ENCODE data around the gene EFCAB6. TPM values are rescaled to one million over a fixed set of nuclear protein-coding genes. Genes with fewer than 3 reads are reported as not detected.

The EFCAB6 gene
- total RNA-seq, 2 donors from 2014 or later = 3.3 to 10.5 TPM

DNA sequence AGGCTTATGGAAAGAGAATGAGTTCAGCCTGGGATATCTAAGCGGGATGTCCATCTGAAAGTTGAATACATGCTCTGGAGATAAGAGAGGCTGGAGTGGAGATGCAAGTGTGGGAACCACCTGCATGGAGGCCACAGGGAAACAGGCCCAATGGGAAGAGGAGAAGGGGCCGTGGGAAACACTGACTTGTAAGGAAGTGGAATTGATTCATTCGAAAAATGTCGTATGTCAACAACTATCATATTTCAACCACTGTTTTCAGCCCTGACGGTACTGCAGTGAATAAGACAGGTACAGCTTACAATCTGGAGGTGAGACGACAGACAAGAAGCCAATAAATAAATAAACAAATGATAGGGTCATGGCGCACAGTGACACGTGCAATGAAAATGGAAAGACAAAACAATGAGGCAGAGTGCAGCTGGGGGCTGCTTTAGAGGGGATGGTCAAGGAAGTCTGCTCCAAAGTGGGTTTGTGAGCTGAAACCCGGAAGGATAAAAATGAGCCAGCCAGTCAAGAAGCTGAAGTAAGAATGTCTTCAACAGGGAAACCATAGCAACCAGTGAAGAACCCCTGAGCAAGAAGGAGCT is 35.9 kb downstream of the EFCAB6 start:
- intact Hi-C loops (cut with DNase I) = no loop called here
- TF ChIP-seq POLR2AphosphoS5 (IDR thresholded peaks at IDR 0.05) = no peak
- TF ChIP-seq, protein P1, sequence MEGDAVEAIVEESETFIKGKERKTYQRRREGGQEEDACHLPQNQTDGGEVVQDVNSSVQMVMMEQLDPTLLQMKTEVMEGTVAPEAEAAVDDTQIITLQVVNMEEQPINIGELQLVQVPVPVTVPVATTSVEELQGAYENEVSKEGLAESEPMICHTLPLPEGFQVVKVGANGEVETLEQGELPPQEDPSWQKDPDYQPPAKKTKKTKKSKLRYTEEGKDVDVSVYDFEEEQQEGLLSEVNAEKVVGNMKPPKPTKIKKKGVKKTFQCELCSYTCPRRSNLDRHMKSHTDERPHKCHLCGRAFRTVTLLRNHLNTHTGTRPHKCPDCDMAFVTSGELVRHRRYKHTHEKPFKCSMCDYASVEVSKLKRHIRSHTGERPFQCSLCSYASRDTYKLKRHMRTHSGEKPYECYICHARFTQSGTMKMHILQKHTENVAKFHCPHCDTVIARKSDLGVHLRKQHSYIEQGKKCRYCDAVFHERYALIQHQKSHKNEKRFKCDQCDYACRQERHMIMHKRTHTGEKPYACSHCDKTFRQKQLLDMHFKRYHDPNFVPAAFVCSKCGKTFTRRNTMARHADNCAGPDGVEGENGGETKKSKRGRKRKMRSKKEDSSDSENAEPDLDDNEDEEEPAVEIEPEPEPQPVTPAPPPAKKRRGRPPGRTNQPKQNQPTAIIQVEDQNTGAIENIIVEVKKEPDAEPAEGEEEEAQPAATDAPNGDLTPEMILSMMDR (IDR thresholded peaks at IDR 0.05) = no peak
- no peak for TF ChIP-seq POLR2A (IDR thresholded peaks at IDR 0.05)
- H3K27ac ChIP-seq = no peak overlapping the region
- 74% methylated on average over 9 of the region's 9 CpGs for WGBS
- no peaks in the 10 kb centered on the region for H3K36me3 ChIP-seq
- H3K4me3 ChIP-seq = no peak overlapping the region
- no peaks in the 10 kb centered on the region for H3K4me1 ChIP-seq (replicated peaks)
- DNase-seq (ENCODE audit: low spot score) = no peak
- no peaks in the 10 kb centered on the region for H3K9me3 ChIP-seq
- H3K27me3 ChIP-seq (replicated peaks; ENCODE audit: insufficient read depth) = no peaks in the 10 kb centered on the region

DNA sequence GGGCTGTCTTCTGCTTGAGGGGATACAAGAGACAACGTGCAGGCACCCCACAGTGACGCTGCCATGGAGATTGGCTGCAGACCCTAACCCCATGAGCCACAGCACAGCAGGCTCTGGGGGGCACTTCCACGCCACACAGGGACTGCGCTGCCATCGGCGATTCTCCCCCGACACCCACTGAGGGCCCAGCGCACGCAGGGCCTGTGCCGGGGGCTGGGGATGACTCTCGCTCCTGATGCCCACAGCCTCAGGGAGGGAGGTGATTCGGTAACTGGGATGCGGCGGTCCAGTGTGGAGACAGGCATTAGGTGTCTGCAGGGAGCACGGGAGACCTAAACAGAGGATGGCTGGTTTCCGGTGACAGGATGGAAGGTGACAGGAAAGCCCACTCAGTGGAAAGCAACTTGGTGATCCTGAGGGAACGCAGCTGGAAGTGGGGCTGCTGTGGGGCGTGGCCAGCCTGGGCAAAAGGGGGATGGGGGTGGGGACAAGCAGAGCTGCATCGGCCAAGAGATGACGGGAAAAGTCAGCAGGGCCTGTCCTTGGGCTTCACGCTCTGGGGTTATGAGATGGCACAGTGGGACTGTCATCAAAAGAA is 37.7 kb downstream of the EFCAB6 start:
- Histone ChIP-seq H3K27me3 (replicated peaks; ENCODE audit: insufficient read depth) (no peaks in the 10 kb centered on the region), H3K4me3 (no peak overlapping the region), H3K9me3 (no peaks in the 10 kb centered on the region), H3K4me1 (replicated peaks) (no peaks in the 10 kb centered on the region), H3K36me3 (no peaks in the 10 kb centered on the region), H3K27ac (no peak overlapping the region)
- 93% methylated on average over 21 of the region's 21 CpGs for WGBS
- DNase-seq (ENCODE audit: low spot score) = no peak
- intact Hi-C loops (cut with DNase I) = no loop called here
- TF ChIP-seq POLR2A (IDR thresholded peaks at IDR 0.05) = no peak
- TF ChIP-seq POLR2AphosphoS5 (IDR thresholded peaks at IDR 0.05) = no peak
- TF ChIP-seq, protein P1 (IDR thresholded peaks at IDR 0.05) = no peak

DNA sequence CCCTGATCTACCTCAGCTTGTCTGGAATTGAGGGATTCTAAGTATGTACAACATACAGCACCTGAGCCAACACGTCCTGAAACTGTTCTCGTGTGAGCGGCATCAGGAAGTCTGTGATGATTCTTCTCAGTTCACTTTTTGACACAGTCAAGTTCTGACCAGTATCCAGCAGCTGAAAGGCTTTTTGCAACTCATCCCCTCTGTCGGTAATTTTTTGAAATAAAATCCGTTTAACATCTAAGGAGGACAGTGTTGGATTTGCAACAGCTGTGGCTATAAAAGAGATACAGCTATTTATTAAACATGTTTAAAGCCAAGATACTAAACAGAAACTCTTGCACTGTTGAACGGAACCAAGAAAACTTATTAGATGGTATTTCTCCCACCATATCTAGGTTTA is 39.3 kb downstream of the EFCAB6 start:
- H3K4me1 ChIP-seq (replicated peaks) = no peaks in the 10 kb centered on the region
- WGBS = 42% methylated on average over 6 of the region's 6 CpGs
- no peak overlapping the region for H3K27ac ChIP-seq
- H3K4me3 ChIP-seq = no peak overlapping the region
- H3K27me3 ChIP-seq (replicated peaks; ENCODE audit: insufficient read depth) = no peaks in the 10 kb centered on the region
- intact Hi-C loops (cut with DNase I) = no loop called here
- no peak for TF ChIP-seq POLR2A (IDR thresholded peaks at IDR 0.05)
- TF ChIP-seq, protein P1 (IDR thresholded peaks at IDR 0.05) = no peak
- TF ChIP-seq POLR2AphosphoS5 (IDR thresholded peaks at IDR 0.05) = no peak
- no peak for DNase-seq (ENCODE audit: low spot score)
- H3K36me3 ChIP-seq = no peaks in the 10 kb centered on the region
- no peaks in the 10 kb centered on the region for H3K9me3 ChIP-seq

DNA sequence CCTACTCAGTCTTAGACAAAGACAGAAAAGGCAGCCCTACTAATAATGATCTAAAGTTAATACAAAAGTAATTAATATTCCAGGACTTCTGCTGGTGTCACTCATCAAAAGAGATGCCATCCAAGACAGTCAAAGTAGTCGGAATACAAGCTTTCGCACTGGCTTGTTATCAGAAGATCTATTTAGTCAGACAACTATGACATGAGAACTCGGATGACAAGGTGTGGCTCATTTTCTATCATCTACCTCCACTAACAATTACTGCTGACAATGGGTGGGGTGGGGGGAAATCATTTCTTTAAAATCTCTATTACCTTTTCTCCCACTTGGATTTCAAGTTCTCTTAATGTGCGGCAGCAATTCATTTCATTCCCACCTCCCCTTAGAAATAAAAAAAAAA is 56.7 kb downstream of the EFCAB6 start:
- no peak for DNase-seq (ENCODE audit: low spot score)
- Histone ChIP-seq H3K27ac (no peak overlapping the region), H3K36me3 (no peaks in the 10 kb centered on the region), H3K9me3 (no peaks in the 10 kb centered on the region), H3K4me1 (replicated peaks) (no peaks in the 10 kb centered on the region), H3K4me3 (no peak overlapping the region), H3K27me3 (replicated peaks; ENCODE audit: insufficient read depth) (no peaks in the 10 kb centered on the region)
- intact Hi-C loops (cut with DNase I) = no loop called here
- WGBS = 92% methylated on average over 4 of the region's 4 CpGs
- TF ChIP-seq POLR2A (IDR thresholded peaks at IDR 0.05) (no peak), POLR2AphosphoS5 (IDR thresholded peaks at IDR 0.05) (no peak)
- TF ChIP-seq, protein P1 (IDR thresholded peaks at IDR 0.05) = no peak

DNA sequence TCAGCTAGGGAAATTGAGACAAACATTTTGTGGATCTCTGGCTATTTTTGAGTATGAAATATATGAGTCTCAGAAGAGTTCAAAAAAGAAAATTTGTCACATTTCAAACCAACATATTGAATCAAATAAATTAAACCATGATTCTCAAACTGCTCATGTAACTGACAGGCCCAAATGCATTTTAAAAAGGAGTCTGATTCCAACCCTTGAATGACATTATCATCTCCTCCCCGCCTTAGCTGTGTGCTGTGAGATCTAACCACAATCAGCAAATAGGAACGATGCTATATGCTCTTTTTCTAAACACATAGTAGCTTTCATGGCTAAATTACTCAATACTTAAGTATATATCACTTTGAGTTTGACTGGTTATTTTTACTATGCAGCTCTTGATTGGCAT is 57.1 kb downstream of the EFCAB6 start:
- Histone ChIP-seq H3K4me1 (replicated peaks) (no peaks in the 10 kb centered on the region), H3K4me3 (no peak overlapping the region), H3K9me3 (no peaks in the 10 kb centered on the region), H3K36me3 (no peaks in the 10 kb centered on the region), H3K27me3 (replicated peaks; ENCODE audit: insufficient read depth) (peaks cover 2% of the 10 kb centered on the region), H3K27ac (no peak overlapping the region)
- intact Hi-C loops (cut with DNase I) = no loop called here
- WGBS = 91% methylated on average over 2 of the region's 2 CpGs
- TF ChIP-seq POLR2AphosphoS5 (IDR thresholded peaks at IDR 0.05) (no peak), POLR2A (IDR thresholded peaks at IDR 0.05) (no peak)
- TF ChIP-seq, protein P1 (IDR thresholded peaks at IDR 0.05) = no peak
- no peak for DNase-seq (ENCODE audit: low spot score)
